ENCODE measurements around the gene BORCS5. TPM values are rescaled to one million over a fixed set of nuclear protein-coding genes. Genes with fewer than 3 reads are reported as not detected.
A peak's percentile ranks its signal among the peaks of the same experiment; 100 is the strongest.

BORCS5 gene
- total RNA-seq, 8 experiments from 2014 or later = 7.7 to 28.2 (median 17.8) TPM

DNA sequence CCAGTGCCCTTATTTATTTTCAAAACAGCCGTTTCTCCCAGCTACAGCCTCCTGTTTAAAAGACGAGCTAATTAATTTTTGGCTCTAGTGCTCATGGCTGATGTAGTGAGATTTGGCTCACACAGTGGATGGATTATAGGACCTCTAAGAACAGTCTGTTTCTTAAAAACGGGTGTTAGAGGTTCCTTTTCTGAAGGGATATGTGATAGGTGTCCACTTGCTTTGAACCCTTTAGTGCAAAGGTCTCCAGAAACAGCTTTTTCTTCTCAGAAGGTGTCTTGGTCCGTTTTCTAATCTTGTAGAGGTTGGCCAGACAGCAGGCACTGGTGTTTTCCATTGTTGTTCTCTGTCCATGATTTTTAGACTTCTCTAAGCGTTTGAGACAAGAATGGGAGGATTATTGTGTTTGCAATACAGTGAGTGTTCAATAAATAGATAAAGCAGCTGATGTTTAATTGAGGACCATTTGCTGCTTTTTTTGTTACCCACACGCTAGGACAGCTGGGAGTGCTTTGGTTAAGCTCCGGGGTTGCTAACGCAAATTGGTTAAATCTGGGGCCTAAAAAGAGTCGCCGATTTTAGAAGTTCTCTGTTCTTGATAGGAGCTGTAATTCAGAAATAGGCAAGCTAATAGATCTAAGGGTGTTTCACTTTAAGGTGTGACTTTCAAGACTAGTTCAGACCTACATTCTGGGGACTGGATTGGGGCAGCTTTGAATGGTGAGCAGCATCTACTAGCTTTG, 1.0 kb downstream of the BORCS5 start:
- peaks cover 10 to 13% of the 10 kb centered on the region in 2 donors for H3K4me1 ChIP-seq (replicated peaks in 1 of 2)
- no peak for ATAC-seq (replicated peaks in 6 of 8)
- H3K27ac ChIP-seq = peak overlapping the region; percentile 89 to 91
- peak overlapping the region; percentile 62 to 93 (median 86) for H3K4me3 ChIP-seq
- in situ Hi-C loops (cut with MboI; ENCODE audit: low pct_unique_long_range_greater_than_20kb in 2 of 9, low sequenced_read_pairs in 9 of 9, unreplicated experiment in 9 of 9) = loop anchor here in 3 of 9 experiments (25.0 kb wide), 2 partner anchors 329 to 354 kb away; partner anchors contain the start of genes CDKN1B (in 2 of the 3) and GPR19 (in 1 of the 3)
- 0 to 22% (median 7%) methylated on average over 2 to 10 of the region's 10 CpGs; no CpG with 5 or more reads in 1 of the 10 experiments for WGBS, 10 experiments

GRCh38 chr12:12358528-12358927, 1.6 kb downstream of the BORCS5 start:
- 42 to 94% (median 80%) methylated on average over 1 to 4 of the region's 4 CpGs for WGBS, 10 experiments
- Histone ChIP-seq H3K27ac (peak overlapping the region; percentile 89 to 91), H3K4me3 (peak overlapping the region; percentile 62 to 93 (median 86)), H3K4me1 (replicated peaks in 1 of 2) (peaks cover 10 to 13% of the 10 kb centered on the region in 2 donors)
- no peak for ATAC-seq (replicated peaks in 6 of 8)
- in situ Hi-C loops (cut with MboI; ENCODE audit: low pct_unique_long_range_greater_than_20kb in 2 of 9, low sequenced_read_pairs in 9 of 9, unreplicated experiment in 9 of 9) = loop anchor here in 3 of 9 experiments (25.0 kb wide), 2 partner anchors 329 to 354 kb away; partner anchors contain the start of genes CDKN1B (in 2 of the 3) and GPR19 (in 1 of the 3)

DNA sequence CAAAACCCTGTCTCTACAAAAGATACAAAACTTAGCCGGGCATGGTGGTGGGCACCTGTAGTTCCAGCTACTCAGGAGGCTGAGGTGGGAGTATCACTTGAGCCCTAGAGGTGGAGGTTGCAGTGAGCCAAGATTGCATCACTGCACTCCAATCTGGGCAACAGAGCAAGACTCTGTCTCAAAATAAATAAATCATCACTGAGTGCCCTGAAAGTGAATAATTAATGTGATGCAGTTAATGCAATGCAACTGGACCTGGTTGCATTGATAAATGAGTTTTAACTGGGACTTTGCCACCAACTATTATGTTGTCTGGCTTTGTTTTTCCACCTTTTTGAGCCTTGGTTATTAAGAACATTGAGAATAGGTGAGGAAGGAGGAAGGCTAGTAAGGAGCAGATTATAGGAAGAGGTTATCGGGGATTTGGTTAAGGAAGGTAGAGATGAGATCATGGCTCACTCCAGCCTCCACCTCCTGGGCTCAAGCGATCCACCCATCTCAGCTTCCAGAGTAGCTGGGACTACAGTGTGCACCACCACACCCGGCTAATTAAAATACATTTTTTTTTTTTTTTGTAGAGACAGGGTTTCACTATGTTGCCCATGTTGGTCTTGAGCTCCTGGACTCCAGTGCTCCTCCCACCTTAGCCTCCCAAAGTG, 8.0 kb downstream of the BORCS5 start:
- Histone ChIP-seq H3K4me1 (replicated peaks in 1 of 2) (peaks cover 11 to 28% of the 10 kb centered on the region in 2 donors), H3K4me3 (no peak overlapping the region), H3K27ac (peak overlapping the region in 1 of 2 donors; percentile 87)
- 60 to 100% (median 71%) methylated on average over 1 to 4 of the region's 4 CpGs; no CpG with 5 or more reads in 5 of the 10 experiments for WGBS, 10 experiments
- ATAC-seq (replicated peaks in 6 of 8) = peak in 4 of 8 experiments; percentile 8 to 72 (median 50)
- in situ Hi-C loops (cut with MboI; ENCODE audit: low pct_unique_long_range_greater_than_20kb in 2 of 9, low sequenced_read_pairs in 9 of 9, unreplicated experiment in 9 of 9) = loop anchor here in 3 of 9 experiments (25.0 kb wide), 2 partner anchors 322 to 347 kb away; partner anchors contain the start of genes CDKN1B (in 2 of the 3) and GPR19 (in 1 of the 3)

DNA sequence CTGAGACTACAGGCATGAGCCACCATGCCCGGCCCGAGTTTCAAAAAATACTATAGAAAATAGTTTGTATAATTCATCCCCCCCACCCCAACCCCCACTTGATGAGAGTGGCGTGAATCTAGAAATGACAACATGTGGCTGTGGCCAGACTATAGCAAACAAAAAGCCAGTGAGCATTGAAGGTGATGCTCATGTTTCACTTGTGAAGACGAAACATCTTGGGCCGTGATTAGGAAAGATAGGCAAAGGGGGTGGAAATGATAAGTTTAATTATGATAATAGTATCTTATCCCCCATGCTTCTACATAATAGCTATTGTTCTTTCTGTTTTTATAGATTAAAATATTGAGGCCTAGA, 8.5 kb downstream of the BORCS5 start:
- H3K4me1 ChIP-seq (replicated peaks in 1 of 2) = peaks cover 11 to 28% of the 10 kb centered on the region in 2 donors
- ATAC-seq (replicated peaks in 6 of 8) = peak in 3 of 8 experiments; percentile 14 to 29 (median 16)
- WGBS, 10 experiments = 83 to 100% (median 92%) methylated on average over 1 to 5 of the region's 5 CpGs; no CpG with 5 or more reads in 2 of the 10 experiments
- H3K27ac ChIP-seq = peak overlapping the region in 1 of 2 donors; percentile 87
- H3K4me3 ChIP-seq = no peak overlapping the region
- in situ Hi-C loops (cut with MboI; ENCODE audit: low pct_unique_long_range_greater_than_20kb in 2 of 9, low sequenced_read_pairs in 9 of 9, unreplicated experiment in 9 of 9) = loop anchor here in 3 of 9 experiments (25.0 kb wide), 2 partner anchors 322 to 347 kb away; partner anchors contain the start of genes CDKN1B (in 2 of the 3) and GPR19 (in 1 of the 3)

- H3K27ac ChIP-seq = peak overlapping the region; percentile 47 to 87
- H3K4me1 ChIP-seq (replicated peaks in 1 of 2) = peaks cover 11 to 28% of the 10 kb centered on the region in 2 donors
- in situ Hi-C loops (cut with MboI; ENCODE audit: low pct_unique_long_range_greater_than_20kb in 2 of 9, low sequenced_read_pairs in 9 of 9, unreplicated experiment in 9 of 9) = loop anchor here in 3 of 9 experiments (25.0 kb wide), 2 partner anchors 321 to 346 kb away; partner anchors contain the start of genes CDKN1B (in 2 of the 3) and GPR19 (in 1 of the 3)
- H3K4me3 ChIP-seq = no peak overlapping the region
- WGBS, 10 experiments = 0 to 67% (median 41%) methylated on average over 1 to 4 of the region's 4 CpGs; no CpG with 5 or more reads in 1 of the 10 experiments
- peak; percentile 42 to 93 (median 84) for ATAC-seq (replicated peaks in 6 of 8)
Measured at GRCh38 chr12:12365931-12366431, 9.1 kb downstream of the BORCS5 start.

DNA sequence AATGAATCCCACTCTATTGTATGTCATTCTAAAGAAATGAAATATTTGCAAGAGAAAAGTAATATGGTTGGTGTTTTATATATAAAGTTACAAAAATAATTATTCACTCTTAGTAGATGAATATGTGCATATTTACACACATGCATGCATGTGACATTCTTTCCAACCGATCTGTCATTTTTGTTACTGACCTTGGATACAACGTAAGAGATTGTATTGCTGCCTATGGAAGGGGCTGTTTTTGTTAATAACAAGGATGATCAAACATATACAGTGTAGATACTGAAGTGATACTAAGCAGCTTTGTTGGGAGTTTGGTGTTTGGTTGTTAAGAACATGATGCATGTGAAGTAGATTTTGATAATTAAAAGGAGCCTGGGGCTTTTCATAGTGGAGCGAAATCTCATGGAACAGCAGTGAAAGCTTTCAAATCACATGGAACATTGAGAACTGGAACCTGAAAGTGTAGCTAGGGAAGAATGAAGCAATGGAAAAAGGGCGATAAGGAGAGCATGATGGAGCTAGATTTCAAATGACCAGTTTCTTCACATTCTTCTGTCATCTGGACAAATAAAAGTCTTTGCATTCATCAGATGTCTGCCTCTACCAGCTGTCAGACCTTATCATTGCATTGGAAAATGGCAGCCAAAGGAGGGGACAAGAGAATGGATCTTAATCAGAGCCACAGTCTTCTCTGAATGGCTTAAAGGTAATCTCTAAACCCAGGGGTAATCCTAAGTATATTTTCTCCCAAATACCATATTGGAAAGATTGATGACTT, 10.0 kb downstream of the BORCS5 start:
- in situ Hi-C loops (cut with MboI; ENCODE audit: low pct_unique_long_range_greater_than_20kb in 2 of 9, low sequenced_read_pairs in 9 of 9, unreplicated experiment in 9 of 9) = loop anchor here in 3 of 9 experiments (25.0 kb wide), 2 partner anchors 320 to 345 kb away; partner anchors contain the start of genes CDKN1B (in 2 of the 3) and GPR19 (in 1 of the 3)
- Histone ChIP-seq H3K4me3 (no peak overlapping the region), H3K4me1 (replicated peaks in 1 of 2) (peaks cover 11 to 28% of the 10 kb centered on the region in 2 donors), H3K27ac (peak overlapping the region in 1 of 2 donors; percentile 53)
- ATAC-seq (replicated peaks in 6 of 8) = peak in 3 of 8 experiments; percentile 50 to 68 (median 54)
- 0 to 100% (median 92%) methylated on average over 1 to 4 of the region's 4 CpGs for WGBS, 10 experiments

DNA sequence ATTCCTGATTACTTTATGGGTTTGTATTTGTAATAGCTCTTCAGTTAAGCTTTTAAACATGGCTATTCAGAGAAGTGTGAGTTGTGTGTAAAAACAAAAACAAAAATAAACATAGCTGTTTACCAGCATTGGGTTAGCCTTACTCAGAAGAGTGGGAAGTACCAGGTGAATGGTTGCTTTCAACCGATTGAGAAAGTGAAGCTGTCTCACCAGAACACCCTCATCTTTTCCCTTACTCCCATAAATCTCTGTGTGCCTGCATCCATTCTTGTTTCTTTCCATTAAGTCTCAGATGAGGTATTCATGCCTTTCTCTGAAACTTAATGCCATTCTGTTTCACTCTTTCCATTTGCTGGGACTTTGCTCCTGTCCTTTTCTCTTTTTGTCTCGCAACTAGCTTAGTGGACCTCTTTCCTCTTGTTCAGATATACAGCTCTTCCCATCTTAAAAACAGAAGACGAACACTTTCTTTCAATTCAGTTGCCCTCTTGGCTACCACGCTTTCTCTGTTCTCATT, 10.7 kb downstream of the BORCS5 start:
- peak overlapping the region in 1 of 2 donors; percentile 53 for H3K27ac ChIP-seq
- H3K4me1 ChIP-seq (replicated peaks in 1 of 2) = peaks cover 11 to 28% of the 10 kb centered on the region in 2 donors
- H3K4me3 ChIP-seq = no peak overlapping the region
- ATAC-seq (replicated peaks in 6 of 8) = no peak
- WGBS, 10 experiments = 61 to 100% (median 93%) methylated on average over 2 to 4 of the region's 4 CpGs; no CpG with 5 or more reads in 1 of the 10 experiments
- in situ Hi-C loops (cut with MboI; ENCODE audit: low pct_unique_long_range_greater_than_20kb in 2 of 9, low sequenced_read_pairs in 9 of 9, unreplicated experiment in 9 of 9) = loop anchor here in 3 of 9 experiments (25.0 kb wide), 2 partner anchors 320 to 345 kb away; partner anchors contain the start of genes CDKN1B (in 2 of the 3) and GPR19 (in 1 of the 3)

DNA sequence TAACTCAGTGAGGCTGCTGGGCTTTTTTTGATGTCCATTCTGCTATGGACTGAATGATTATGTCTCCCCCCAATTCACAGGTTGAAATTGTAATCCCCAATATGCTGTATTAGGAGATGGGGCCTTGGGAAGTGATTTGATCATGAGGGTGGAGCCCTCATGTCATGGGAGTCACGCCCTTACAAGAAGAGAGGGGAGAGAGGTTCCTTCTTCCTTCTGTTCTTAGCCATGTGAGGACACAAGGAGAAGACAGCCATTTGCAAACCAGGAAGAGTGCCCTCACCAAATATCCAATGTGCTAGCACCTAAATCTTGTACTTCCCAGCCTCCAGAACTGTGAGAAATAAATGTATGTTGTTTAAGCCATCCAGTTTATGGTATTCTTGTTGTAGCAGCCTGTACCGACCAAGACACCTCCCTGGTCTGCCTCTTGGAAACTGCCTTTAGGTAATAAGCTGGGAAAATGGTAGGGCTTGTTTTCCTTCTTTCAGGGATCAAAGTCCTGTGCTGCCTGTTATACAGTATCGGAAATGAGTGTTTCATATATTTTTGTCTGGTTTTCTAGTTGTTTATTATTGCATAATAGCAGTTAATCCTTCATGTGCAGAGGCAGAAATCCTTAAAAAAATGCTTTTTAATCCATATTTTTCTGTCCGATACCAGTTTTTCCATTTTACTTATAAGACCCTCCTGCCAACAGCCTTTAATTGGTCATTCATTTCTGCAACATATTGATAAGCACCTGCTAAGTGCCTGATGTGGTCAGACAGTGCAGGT, 16.3 kb downstream of the BORCS5 start:
- in situ Hi-C loops (cut with MboI; ENCODE audit: low pct_unique_long_range_greater_than_20kb in 2 of 9, low sequenced_read_pairs in 9 of 9, unreplicated experiment in 9 of 9) = loop anchor here in 6 of 9 experiments (10.0 to 25.0 kb wide), 3 partner anchors 314 to 339 kb away; partner anchors contain the start of genes CDKN1B (in 2 of the 6) and GPR19 (in 1 of the 6)
- Histone ChIP-seq H3K4me3 (no peak overlapping the region), H3K4me1 (replicated peaks in 1 of 2) (peaks cover 0 to 2% of the 10 kb centered on the region in 2 donors), H3K27ac (no peak overlapping the region)
- ATAC-seq (replicated peaks in 6 of 8) = peak in 1 of 8 experiments; percentile 27
- WGBS, 10 experiments = 73 to 100% (median 90%) methylated on average over 1 to 4 of the region's 4 CpGs; no CpG with 5 or more reads in 1 of the 10 experiments

DNA sequence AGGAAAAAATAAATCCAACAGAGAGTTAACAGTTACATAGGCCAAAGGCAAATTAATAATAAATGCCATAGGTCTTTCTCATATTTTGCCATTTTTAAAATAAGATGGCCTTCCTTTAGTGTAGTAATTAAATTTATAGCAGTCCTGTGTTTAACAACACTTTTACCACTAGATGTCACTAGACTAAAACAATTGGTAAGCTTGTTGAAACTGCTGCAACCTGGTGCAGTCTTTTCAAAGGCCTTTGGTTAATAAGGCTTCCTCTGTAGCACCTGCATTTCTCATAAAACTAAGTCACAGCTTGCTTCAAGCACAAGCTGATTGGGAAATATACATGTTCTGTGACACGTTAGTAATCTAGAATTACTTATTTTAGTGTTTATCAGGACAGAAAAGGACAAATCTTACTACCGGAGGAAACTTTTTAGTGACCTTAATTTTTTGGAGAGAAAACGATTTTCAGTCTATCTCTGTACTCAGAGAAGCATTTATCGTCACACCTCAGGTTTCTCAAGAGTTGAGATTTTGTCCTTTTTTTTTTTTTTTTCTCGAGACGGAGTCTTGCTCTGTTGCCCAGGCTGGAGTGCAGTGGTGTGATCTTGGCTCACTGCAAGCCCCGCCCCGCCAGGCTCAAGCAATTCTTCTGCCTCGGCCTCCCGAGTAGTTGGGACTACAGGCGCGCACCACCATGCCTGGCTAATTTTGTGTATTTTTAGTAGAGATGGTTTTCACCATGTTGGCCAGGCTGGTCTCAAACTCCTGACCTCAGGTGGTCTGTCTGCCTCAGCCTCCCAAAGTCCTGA, 20.0 kb downstream of the BORCS5 start:
- H3K27ac ChIP-seq = no peak overlapping the region
- no peak overlapping the region for H3K4me3 ChIP-seq
- in situ Hi-C loops (cut with MboI; ENCODE audit: low pct_unique_long_range_greater_than_20kb in 2 of 9, low sequenced_read_pairs in 9 of 9, unreplicated experiment in 9 of 9) = loop anchor here in 6 of 9 experiments (10.0 to 25.0 kb wide), 5 partner anchors 185 to 335 kb away; partner anchors contain the start of genes CDKN1B (in 1 of the 6), DUSP16 (in 1 of the 6) and GPR19 (in 1 of the 6)
- H3K4me1 ChIP-seq (replicated peaks in 1 of 2) = peaks cover 0 to 2% of the 10 kb centered on the region in 2 donors
- WGBS, 10 experiments = 51 to 100% (median 71%) methylated on average over 1 to 7 of the region's 12 CpGs; no CpG with 5 or more reads in 2 of the 10 experiments
- peak; percentile 42 to 89 (median 68) for ATAC-seq (replicated peaks in 6 of 8)

- in situ Hi-C loops (cut with MboI; ENCODE audit: low pct_unique_long_range_greater_than_20kb in 2 of 9, low sequenced_read_pairs in 9 of 9, unreplicated experiment in 9 of 9) = loop anchor here in 6 of 9 experiments (10.0 to 25.0 kb wide), 5 partner anchors 184 to 334 kb away; partner anchors contain the start of genes CDKN1B (in 1 of the 6), DUSP16 (in 1 of the 6) and GPR19 (in 1 of the 6)
Measured at GRCh38 chr12:12378616-12379015, 21.7 kb downstream of the BORCS5 start.

More at GRCh38 chr12:12378616-12379015, 21.7 kb downstream of the BORCS5 start:
- Histone ChIP-seq H3K4me1 (replicated peaks in 1 of 2) (peaks cover 0 to 2% of the 10 kb centered on the region in 2 donors), H3K27ac (no peak overlapping the region), H3K4me3 (no peak overlapping the region)
- 64 to 100% (median 87%) methylated on average over 1 to 2 of the region's 2 CpGs; no CpG with 5 or more reads in 2 of the 10 experiments for WGBS, 10 experiments
- peak in 2 of 8 experiments; percentile 24 to 36 for ATAC-seq (replicated peaks in 6 of 8)

All from motor neuron (in vitro differentiated cells).